G401.6 (cell line): ENCODE results near the gene CYGB.

ENCODE experiments used
- FAIRE-seq: peaks from 2 replicates; lab custom pipeline; 2012; peaks lifted over from hg19 to GRCh38; lab: Jason Lieb, UNC

CYGB gene

DNA sequence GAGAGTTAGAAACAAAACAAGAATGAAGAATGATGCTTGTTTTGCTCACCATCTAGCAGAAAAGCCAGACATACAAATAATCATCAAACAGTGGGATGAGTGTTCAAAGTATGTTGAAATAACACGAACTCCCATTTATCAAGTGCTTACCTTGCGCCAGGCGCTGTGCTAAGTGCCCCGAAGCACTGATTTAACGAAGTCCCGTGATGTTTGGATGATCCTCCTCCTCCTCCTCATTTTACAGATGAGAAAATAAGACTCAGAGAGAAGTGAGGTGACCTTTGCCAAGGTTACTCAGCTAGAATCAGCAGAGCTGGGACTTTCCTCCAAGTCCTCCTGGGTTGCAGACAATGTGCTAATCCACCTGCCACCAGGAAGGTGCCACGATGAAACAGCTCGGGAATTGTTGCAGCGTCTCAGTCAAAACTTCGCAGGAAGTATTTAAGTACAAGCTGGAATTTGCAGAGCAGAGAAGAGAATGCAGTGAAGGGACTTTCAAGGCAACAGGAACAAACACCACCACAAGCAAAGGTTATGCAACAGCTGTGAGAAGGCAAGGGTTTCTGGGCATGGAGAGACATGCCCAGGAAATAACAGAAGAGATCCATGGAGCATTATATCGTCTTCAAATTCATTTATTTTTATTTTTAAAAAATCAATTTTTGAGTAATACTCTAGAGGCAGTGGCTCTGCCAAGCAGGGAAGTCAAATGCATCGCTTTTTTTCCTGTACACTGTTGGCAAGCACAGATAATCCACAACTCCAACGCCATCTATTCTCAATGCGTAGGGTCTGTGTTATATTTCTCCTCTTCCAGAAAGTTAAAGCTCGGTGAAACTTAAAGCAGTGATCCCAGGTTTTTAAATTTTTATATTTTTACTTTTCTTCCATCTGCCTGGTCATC lies 13.5 kb upstream of the CYGB start:
- FAIRE-seq: peak; percentile 77

DNA sequence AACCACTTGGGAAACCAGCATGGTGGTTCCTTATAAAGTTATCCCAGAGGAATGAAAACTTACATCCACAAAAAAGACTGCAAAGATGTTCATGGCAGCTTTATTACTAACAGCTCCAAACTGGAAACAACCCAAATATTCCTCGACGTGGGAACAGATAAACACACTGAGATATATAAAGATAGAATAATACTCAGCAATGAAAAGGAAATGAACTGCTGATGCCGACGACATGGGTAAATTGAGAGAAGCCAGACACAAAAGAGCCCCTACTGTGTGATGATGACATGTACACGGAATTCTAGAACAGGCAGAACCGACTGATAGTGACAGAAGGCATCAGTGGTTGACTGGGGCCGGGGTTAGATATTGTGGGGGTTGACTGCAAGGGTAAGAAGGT lies 12.0 kb upstream of the CYGB start:
- FAIRE-seq: no peak

GRCh38 chr17:76549215-76549518 lies 11.7 kb upstream of the CYGB start:
- no peak for FAIRE-seq

DNA sequence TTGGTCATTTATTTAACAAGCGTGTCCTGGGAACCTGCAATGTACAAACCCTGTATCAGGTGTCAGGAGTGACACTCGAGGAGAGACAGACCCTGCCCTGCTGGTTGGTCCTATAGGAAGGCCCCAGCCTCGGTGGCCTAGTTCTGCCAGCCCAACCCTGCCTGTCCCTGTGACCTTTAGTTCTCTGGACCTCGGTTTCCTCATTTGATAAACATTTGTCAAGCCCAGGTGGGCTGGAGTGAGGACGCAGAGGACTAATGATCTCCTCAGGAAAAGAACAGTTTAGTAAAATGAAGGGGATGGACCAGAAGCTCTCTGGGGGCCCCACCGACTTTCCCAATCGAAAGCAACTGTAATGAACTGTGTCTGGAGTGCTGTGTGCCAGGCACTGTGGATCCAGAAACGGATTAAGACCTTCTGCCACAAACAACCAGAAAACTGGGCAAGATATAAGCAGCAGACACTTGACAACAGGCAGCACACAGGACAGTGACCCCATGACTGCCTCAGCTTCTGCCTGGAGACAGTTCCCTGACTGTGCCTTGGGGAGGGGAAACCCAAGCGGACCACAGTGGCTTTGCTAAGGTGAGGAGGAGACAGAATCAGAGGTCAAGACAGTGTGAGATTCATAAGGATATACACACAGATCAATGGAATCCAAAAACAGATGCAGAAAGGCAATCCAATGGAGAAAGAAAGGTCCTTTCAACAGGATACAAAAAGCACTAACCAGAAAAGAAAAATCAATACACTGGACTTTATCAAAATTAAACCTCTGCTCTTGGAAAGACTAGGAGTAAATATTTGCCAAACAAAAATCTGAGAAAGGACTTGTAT lies 11.1 kb upstream of the CYGB start:
- FAIRE-seq: no peak

GRCh38 chr17:76547642-76548202 lies 10.2 kb upstream of the CYGB start:
- no peak for FAIRE-seq

DNA sequence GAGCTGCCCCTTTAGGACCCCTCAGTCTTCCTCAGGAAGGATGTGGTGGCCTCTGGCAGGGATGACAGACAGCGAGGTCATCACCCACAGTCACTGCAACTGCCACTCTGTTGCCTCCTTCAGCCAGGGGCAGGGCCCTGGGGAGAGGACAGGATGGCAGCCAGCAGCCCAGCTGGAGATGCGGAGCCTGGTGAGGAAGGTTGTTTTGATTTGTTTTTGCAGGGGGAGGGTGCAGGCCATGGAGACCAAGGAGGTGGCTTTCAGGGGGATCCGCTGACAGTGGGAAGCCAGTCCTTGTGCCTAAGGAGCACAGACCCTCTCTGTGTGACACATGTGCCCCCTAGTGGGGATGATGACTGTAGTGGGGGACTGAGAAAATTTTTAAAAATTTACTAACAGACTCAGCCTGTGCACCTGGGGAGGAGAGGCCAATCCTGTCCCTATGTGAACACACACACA lies 9.7 kb upstream of the CYGB start:
- no peak for FAIRE-seq

GRCh38 chr17:76546556-76547182 lies 9.2 kb upstream of the CYGB start:
- FAIRE-seq: no peak

- FAIRE-seq: no peak
Measured at GRCh38 chr17:76545918-76546555, 8.5 kb upstream of the CYGB start.

- FAIRE-seq: no peak
Measured at GRCh38 chr17:76544546-76545365, 7.2 kb upstream of the CYGB start.

DNA sequence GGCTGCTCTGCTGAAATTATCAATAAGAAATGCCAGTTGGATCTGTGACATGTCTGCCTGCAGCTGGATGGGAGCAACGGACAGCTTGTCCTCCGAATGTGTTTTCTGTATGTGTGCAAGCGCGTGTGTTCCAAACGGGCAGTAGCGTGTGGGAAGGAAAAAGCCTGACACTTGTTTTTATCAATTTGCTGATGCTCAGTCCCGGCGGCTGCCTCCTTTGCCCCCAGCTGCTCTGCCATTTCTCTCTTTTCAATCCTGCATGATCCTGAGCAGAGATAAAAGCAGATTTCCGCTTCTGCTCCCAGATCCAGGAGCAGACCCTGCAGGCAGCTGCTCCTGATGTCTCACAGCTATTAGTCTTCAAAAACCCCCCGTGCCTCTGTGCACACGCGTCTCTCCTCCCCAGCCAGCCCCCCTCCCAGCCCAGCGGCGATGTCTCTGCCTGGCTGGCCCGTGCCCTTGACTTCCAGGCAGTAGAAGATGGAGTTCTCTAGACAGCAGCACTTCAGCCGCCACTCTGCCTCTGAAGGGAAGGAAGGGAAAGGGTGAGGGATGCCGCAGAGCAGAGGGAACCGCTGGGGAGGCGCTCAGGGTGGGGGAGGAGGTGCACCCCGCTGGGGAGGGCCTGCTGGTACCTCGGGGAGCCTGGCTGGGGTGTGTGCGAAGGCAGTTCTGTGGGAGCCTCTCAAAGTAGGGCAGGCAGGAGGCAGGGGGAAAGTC lies 6.5 kb upstream of the CYGB start:
- FAIRE-seq: no peak

GRCh38 chr17:76543482-76543825 lies 5.9 kb upstream of the CYGB start:
- no peak for FAIRE-seq

DNA sequence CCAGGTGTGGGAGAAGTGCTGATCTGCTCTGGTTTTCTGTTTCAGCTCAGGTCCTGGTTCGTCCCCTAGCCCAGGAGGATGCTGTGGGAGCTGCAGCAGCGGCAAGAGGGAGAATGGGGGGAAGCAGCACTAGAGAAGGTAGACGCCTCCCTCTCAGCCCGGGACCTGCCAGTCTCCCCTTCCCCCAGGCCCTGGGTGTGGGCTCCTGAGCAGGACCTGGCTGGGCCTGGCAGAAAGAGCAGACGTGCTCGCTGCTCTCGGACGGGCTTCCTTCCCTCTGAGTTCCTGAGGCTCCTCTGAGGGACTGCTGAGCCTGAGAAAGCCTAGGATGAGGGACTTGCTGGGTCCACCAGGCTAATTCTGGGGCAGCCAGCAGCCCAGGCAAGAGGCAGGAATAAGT lies 5.5 kb upstream of the CYGB start:
- FAIRE-seq: no peak

- FAIRE-seq: no peak
Measured at GRCh38 chr17:76542566-76542971, 5.1 kb upstream of the CYGB start.

GRCh38 chr17:76541739-76542454 lies 4.4 kb upstream of the CYGB start:
- FAIRE-seq: no peak

DNA sequence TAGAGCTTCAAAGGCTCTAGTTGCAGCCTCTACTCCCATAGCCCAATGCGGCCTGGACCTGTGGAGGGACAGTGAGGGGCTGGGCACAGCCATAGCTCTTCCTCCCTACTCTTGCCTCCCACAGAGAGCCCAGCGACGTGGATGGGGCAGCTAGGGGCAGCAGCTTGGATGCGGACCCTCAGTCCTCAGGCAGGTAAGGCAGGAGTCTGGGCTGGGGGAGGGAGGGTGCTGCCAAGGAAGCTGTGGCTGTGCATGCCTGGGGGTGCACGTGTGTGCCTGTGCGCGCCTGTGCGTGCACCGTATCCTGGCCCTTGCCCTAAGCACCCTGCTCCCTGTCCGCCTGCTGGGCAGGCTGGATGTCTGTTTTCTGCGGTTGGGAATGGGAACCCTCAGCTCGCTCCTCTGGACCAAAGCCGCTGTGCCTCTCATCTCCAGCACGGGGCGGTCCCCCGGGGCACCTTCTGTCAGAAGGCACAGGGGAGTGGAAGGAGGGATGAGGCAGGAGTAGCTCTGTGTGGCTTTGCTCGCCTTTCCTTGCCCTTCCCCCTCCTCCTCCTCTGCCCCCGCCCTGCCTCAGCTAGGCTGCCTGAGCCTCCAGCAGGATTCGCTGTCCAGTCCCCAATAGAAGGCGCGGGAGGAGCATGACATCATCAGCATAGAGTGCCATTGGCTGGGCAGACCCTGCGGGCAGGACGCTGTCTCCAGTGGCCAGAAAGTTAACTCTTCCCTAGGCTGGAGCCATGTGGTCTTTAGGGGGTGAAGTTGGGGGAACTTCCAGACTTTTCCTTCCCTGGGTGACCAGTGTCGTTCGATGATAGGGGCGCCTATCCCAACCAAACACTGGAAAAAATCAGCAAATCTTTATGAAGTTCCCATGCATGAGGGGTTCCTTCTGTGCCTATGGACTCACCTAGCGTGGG lies 3.1 kb upstream of the CYGB start:
- peak; percentile 99 for FAIRE-seq

- no peak for FAIRE-seq
Measured at GRCh38 chr17:76539631-76540271, 2.2 kb upstream of the CYGB start, which contains the start of gene PRCD. PRCD (plus strand) TSS chr17:76540044; CDS start chr17:76540142, 98 bp downstream.

DNA sequence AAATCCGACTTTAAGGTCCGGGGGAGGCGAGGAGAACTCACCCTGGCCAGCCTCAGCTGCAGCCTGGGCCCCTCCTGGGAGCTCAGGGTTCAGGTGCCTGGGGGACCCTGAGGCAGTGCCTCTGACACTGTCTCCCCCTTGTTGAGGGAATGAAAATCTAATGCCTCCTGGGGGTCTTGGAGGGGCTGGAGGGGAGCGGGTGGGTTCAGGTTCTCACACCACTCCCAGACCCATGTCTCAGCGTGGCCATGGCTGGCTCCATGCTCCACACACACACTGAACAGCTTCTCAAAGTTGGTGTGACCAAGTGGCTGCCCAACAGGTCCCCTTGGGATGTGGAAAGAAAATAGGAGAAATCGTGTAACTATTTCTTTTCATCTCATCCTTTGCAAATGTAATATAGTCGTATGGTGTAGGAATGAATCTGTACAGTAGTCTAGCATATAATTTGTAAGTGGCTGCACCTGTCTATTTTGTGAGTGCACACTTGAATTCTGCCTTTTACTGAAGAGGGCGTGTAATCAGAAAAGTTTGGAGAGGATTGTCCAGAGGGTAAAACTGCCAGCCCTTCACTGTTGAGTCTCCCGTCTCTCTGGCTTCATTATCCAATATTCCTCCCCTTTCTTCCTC lies 1.5 kb upstream of the CYGB start:
- FAIRE-seq: no peak
